Hepatic stellate cell (primary cell): Measurements from ENCODE around the gene CLDN22.
A peak's percentile ranks its signal among the peaks of the same experiment; 100 is the strongest.

ENCODE experiments used
- DNase-seq: peaks from one replicate; pipeline ENCODE4 v3.0.0; 2011; ENCODE audit warnings: low spot score

CLDN22 gene

DNA sequence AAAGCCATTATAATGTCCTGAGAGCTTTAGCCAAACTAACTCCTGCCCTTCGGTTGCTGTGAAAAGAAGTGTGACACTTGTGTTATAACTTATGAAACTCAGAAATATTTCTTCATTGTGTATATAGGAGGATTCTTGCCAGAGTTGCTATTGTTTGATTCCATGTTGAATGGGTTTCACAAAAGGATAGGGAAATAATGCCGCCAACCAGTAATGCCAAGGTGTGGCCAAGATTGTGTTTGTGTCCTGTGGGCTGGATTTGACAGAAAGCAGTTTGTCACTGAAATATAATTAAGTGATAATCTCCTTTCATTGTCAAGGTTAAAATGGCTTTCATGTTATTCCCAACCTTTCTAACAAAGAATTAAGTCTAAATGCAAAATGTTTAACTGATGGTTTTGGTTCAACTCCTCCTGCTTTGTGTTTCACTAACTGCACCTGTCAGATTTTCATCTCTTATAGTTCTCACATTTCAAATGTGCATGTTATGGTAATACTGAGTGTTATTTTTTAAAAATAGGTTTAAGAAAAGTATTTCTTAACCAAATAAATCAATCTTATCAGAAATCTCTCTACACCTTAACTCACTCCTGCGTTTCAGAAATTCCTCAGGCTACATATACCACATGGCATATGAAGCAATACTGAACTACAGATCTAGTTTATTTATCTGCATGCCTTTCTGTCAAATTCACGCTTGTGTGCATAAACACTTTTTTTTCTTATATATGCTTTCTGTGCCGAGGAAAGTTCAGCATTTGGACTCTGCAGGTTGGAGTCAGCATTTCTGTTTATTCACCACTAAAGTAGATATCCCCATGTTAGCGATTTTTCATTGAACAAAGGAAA lies at the start of gene CLDN22:
Gene CLDN22, minus strand, starts transcription at position 66 of the 849 bp plus-strand sequence. Its CDS starts 58 bp downstream, at position 8.
- DNase-seq = no peak

DNA sequence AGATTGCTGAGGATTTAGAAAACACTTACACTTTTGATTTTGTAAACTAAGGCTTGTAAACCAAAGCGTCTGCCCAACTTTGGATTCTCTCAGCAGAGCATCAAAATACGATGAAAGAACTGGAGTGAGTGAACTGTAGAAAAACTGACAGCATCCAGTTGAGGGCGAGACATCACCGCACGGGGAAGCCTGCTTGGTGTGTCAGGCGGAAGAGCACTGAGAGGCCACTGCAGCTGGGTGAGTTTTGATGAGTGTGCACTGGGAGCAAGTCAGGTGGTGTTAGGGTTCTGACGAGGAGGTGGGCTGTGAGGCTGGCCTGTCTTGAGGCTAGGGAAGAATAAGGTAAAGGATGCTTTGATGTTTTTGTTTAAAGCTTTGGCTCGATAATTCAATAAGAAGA lies 49.0 kb upstream of the CLDN22 start:
- DNase-seq = no peak

DNA sequence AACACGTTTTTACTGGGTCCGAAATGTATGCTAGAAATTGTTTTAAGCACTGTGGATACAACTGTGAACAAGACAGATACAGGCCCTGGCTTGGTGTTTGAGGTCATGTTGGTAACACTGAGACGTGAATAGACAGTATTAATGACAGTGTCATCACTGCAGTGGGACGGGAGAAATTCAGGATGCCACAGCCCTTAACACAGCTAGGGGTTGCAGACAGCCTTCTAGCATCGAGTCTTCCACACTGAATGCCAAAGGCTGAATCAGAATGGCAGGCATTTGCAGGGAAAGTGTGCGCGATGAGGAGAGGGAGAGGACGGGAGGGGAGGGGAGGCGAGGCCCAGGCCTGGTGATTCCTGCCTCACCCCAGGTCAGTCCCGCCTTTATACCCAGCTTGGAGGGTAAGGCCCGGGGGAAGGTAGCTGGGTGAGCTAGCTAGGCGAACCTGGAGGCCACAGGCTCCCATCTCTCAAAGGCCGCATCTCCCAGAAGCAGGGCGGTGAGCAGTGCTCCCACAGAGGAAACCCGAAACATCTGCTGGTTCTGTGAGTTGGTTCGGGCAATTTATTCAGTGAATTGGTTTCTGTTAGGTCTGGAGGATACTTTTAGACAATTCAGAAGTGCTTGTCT lies 46.2 kb upstream of the CLDN22 start:
- no peak for DNase-seq

DNA sequence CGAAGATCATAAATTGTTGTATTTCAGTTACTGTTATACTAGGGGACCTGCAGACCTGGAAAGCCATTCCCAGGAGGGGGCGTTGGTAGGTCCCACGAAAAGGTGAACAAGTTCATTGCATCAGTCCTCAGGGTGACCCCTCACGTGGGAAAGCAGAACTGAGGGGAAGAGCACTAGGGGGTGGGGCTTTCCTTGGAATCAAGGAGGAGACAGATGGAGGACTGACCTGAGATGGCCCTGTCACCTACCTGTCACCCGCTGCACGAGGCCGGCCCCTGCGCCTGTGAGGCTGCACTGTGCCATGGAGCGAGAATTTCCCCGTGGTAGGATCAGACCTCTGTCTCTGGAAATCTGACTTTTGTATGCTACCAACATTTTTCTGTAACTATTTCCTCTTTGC lies 43.9 kb upstream of the CLDN22 start:
- DNase-seq = no peak

DNA sequence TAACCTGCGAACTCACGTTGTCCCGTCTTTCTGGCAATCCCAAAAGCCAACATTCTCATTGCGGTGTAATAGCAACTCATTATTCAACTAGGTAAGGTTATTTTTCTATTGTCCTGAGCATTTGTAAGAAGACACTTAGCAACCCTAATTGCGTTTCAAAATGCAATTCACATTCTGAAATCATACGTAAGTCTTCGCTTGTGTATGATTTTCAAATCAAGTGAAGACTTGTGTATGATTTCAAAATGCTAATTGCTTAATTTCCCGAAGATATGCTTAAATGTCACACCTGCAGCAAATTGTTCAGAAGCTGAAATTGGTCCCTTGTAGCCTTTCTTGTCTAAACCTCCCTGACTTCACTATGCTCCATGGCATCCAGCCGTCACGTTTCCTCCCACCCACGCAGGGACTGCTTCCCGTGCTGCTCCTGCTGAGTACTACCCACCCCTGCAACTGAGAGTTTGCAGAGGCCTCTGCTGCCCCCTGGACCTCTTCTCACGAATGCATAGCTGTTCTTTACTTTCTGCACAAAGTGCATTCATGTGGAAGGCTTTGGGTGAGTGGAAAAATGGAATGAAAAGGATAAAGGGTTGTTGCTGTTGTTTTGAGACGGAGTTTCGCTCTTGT lies 43.0 kb upstream of the CLDN22 start:
- DNase-seq = no peak

DNA sequence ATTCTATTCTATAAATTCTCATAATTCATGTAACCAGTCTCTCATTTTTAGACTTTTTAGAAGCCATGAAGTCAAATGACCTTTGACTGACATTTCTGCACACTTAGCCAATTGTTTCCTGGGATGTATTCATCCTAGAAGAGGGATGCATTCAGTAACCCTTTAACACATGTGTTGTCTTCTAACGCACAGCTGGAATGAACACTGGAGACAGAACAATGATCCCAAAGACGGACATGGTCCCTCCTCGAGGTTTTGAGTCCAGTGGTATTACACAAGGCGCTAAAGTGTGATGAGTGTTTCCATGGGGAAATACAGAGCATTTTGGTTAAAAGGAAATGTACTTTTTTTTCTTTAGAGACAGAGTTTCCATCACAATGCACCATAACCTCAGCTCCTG lies 42.0 kb upstream of the CLDN22 start:
- DNase-seq = no peak

DNA sequence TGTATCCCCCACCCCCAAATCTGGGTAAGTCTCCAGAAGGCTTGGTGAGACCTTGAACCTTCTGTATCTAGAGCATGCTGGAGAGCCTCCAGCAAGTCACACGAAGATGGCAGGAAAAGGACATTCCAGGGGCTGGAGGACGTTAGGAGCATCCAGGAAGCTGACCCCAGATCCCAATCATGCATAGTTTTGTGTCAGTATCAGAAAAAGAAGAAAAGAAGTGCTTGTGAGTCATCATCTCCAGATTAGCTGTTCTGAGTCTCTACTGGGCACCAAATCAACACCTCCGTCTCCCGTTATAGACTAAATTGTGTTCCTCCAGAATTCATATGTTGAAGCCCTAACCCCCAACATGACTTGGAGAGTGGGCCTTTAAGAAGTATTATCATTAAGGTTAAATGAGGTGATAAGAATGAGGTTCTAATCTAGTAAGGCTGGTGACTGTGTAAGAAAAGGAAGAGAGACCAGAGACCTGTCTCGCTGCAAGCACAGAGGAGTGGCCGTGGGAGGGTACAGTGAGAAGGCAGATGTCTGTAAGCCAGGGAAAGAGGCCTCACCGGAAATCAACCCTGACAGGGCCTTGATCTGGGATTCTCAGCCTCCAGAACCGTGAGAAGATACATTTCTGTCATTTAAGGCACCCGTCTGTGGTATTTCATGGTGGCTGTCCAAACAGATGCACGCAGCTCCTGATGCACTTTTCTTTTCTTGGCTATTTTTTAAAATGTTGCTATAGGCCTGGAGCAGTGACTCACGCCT lies 40.3 kb upstream of the CLDN22 start:
- peak; percentile 27 for DNase-seq

DNA sequence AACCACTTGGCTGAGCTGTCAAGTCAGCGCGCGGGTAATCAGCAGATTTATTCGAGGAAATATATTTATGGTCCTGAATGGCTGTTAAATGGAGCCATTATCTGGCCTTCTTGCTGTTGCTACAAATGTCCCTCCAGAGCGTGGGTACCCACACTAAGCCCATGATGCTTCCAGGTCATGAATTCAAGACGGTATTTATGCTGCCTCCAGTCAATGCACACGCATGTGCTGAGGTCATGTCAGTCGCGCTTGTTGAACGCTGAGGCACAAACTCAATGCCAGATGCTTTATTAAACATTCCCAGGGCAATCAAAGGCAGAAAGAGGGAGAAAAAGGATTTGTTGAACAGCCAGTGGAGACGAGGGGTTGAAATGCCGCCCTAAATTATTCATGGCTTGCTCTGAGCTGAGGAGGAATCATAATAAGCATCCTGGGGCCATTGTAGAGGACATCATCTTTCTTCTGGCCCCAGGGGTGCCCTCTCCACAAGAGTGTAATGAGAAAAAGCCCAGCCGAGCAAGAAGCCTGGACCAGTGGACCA lies 38.2 kb upstream of the CLDN22 start:
- DNase-seq = no peak

DNA sequence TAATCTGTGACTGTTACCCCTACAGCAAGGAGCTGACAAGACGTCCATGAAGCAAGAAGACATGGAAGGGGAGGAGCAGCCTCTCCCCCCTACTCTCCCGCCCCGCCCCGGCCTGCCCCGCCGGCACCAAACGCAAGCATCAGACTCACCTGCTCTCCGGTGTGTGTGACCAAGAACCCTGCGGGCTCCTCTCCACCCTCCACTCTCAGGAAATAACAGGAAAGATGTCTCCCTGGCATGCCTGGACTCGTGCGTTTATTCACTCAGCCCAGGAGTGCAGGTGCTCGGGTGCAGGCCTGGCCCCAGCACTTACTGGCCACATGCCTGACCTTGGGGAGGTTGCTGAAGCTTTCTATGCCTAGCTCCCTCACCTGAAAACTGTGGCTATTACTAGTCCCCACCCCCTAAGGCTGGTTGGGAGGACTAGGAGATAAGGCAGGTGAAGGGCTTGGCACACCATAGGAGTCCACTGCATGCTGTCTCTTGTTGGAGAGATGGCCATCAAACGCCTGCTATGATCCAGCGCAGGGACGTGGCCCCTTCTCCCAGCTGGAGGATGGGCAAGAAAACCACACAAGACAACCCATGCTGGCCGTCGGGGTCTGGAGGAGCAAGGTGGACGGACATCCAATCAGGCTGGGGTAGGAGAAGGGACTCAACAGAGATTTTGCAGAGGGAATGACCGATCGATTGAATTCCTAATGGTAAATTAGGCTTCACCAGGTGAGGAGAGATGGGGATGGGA lies 37.0 kb upstream of the CLDN22 start:
- no peak for DNase-seq

DNA sequence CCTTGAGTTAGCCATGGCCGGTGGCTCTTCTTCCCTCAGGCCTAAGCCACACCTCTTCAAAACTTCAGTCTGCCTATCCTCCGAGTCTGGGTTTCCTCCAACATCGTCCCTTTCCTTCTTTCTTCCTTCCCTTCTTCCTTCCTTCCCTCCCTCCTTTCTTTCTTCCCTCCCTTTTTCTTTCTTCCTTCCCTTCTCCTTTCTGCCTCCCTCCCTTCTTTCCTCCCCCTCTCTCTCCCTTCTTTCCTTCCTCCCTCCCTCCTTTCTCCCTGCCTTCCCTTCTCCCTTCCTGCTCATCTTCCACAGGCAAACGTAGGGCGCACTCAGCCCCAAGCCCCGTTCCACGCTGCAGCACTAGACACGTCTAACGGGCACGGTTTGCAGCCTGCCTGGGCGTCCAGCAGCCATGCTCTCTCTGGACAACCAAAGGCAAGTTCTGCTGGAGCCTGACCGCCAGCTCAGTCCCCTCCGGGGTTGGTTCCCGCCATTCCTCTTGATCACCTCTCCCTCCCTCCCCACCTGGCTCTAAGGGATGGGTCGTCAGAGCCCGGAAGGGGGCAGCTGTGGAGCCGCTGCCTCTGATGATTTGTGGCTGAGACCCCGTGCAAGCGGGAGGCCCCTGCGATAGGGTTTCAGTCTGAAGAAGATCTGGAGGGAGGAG lies 36.2 kb upstream of the CLDN22 start:
- no peak for DNase-seq

DNA sequence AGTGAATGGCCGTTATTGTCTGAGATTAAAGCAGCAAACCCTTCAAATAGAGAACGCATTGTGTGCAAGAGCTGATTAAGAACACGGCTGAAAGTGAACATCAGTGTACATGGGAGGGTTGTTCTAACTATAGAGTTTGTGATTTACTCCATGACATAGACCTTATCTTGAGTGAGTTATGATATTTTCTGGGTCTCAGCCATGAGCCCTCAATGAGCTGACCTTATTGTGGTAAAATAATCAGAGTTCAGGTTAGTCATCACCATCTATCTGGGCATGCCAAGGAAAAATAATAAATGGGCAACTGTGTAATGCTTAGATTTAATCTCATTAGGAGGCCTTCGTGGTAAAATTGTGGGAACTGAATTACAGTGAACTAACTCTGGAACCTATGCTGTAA lies 35.3 kb upstream of the CLDN22 start:
- DNase-seq = peak; percentile 58

DNA sequence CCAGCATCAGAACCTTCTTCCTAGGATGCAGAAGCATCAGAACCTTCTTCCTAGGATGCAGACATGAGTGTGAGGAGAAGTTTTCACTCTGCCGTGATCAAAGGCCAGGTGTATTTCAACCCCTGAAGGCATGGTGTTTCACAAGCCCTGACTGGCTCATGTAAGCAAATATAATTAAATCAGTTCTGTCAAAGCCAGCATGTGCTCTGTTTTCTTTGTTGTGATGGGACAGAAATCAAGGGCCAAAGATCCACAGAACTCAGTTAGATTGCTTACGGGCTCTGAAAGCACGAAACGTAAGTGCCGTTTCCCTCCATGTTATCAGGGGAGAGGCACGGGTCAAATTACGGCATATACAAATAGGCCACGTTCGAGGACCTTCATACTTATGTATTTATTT lies 34.1 kb upstream of the CLDN22 start:
- DNase-seq = no peak

DNA sequence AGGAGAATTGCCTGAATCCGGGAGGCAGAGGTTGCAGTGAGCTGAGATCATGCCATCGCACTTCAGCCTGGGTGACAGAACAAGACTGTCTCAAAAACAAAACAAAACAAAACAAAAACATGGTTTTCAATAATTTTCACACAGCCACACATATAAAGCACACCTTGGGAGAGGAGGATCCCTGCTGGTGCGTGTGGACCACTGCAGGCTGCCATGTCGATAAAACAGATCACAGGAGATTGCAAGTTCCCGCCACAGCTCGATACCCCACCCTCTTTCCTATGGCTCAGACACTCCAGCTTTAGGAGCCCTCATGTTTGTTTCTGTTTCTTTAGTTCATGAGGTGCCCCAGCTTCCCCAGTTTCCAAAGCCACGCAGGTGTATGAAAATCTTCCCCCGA lies 33.5 kb upstream of the CLDN22 start:
- DNase-seq = no peak

DNA sequence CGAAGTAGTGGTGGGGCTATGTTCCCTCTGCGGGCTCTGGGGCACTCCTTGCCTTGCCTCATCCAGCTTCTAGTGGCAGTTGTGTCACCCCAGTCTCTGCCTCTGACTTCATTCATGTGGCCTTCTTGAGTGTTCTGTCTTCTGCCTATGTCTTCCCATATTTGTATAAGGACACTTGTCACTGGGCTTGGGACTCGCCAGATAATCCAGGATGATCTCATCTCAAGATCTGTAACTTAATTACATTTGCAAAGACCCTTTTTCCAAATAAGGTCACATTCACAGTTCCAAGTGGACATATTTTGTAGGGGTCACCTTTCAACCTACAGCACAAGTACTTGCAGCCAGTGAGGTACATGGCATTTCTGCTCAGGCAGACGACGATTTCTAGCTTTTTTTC lies 32.5 kb upstream of the CLDN22 start:
- no peak for DNase-seq

DNA sequence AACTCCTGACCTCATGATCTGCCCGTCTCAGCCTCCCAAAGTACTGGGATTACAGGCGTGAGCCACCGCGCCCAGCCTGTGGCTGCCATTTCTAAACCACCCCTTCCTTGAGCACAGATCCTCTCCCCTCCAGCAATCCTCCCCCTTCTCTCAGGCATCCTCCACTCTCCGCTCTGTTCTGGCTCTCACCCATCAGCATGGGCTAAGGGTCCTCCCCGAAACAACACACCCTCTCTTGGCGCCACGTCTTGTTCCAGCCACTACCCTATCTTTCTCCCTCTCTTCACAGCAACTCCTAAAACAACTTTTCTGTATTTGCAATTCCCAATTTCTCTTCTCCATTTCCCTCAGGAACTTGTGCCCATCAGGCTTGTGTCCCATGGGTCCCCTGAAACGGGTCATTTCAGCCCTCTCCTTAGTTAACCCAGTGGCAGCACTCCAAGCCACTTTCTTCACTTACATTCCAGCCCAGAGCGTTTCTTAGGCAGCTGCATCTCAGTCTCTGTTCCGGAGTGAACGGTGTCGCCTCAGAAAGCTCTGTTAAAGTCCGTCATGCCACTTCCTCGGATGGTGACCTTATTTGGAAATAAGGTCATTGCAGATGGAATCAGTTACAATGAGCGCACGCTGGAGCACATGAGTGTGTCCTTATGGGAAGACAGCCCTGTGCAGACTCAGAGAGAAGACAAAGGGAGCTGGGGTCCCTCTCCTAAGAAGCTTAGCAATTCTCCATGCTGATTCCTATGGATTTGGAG lies 30.4 kb upstream of the CLDN22 start:
- DNase-seq = no peak

DNA sequence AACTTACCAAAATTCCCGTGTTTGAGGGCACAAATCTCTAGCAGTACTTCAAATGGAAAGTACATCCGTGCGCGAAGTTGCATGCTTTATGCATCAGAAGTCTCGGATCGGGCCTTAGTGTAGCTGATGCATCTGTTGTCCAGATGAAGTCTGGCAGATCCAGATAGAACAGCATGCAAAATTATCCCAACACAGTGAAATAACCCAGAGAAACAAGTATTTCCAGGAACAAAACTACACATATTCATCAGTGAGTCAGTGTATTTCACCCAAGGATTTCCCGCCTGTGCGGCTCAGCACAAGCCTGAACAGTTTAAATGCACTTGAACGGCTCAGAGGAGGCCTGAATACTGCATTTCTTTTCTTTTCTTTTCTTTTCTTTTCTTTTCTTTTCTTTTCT lies 29.6 kb upstream of the CLDN22 start:
- no peak for DNase-seq

DNA sequence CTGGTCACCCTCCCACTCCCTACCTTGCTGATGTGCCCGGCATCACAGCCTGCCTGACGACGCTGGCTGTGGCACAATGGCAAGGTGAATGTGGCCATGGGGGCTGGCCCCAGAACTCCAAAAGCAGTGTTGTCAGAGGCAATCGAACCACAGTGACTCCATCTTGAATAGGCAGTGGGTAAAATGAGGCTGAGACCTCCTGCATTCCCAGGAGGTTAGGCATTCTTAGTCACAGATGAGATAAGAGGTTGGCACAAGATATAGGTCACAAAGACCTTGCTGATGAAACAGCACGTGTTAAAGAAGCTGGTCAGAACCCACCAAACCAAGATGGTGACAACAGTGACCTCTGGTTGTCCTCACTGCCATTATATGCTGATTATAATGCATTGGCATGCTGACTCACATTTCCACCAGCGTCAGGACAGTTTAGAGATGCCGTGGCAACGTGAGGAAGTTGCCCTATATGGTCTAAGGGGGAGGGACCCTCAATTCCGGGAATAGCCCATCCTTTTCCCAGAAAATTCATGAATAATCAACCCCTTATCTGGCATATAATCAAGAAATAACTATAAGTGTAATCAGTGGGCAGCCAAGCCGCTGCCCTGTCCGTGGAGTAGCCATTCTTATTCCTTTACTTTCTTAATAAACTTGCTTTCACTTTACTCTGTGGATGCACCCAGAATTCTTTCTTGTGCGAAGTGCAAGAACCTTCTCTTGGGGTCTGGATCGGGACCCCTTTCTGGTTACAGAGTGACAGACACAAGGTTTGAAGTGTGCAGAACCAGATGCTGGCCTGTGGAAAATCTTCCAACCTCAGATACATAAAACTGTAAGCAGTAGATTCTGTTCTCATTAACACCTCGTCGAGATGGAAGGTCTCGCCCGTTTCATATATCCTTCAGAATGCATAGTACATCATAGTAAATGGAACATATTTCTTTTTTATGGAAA lies 28.9 kb upstream of the CLDN22 start:
- DNase-seq = peak; percentile 78

DNA sequence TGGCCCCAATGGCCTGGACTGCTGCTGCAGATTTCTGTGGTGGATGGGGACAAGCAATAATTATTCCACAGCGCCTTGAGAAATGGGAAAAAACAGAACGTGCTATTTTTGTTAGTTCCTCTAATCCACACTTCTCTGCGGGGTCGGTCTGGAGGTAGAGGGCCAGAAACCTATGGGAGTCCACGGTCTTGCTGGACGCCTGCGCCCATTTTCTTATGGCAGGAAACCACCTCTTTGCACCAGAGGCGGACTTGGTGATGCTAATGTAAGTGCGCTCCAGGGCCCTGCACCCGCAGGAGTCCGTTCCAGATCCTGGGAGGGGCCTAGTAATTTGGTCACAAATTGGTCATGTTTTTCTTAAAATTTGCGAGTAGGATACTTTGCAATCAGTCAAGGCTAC lies 28.1 kb upstream of the CLDN22 start:
- DNase-seq = no peak

DNA sequence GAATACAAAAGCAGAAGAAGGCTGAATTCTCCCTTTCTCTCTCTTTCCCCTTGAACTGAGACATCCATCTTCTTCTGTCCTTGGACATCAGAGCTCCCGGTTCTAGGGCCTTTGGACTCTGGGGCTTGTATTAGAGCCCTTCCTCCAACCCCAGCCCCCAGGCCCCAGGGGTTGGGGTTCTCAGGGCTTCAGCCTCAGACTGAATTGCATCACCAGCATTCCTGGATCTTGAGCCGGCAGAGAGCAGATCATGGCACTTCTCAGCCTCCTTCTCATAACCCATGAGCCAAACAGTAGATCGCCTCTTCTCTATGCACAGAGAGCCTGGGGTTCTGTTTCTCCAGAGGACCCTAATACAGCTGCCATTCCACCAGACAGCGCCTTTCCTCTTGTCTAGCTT lies 27.5 kb upstream of the CLDN22 start:
- no peak for DNase-seq
